HEK293 (cell line): ENCODE results near the gene SLC7A11.

Source experiments
- CTCF ChIA-PET: fragments of 350-600 bp; formaldehyde crosslinking; extraction: SDS; loops from one replicate; lab custom pipeline; 2021; ENCODE audit warnings: antibody characterized with exemption; lab: Yijun Ruan, JAX
- POLR2A ChIA-PET: fragments of 300-600 bp; formaldehyde crosslinking; extraction: SDS; loops from one replicate; lab custom pipeline; 2020; ENCODE audit warnings: antibody characterized with exemption, inconsistent platforms; lab: Yijun Ruan, JAX
- H3K27ac ChIP-seq: fragments of 200-500 bp; sonication (Bioruptor generic); 2 replicates; pipeline ENCODE4 v1.5.1; 2014; ENCODE audit warnings: low read depth, low read length, control low read depth, inconsistent platforms; ENCODE audit errors: extremely low read depth
- H3K36me3 ChIP-seq, 2 experiments: fragments of 200-500 bp in 1 of 2; sonication (Bioruptor generic) in 1 of 2; 1 replicate in 1 of 2; 2 replicates in 1 of 2; pipeline ENCODE4 v1.5.1; 2014 to 2017; ENCODE audit warnings: inconsistent platforms in 2 of 2, low read length in 2 of 2; ENCODE audit not compliant: control insufficient read depth in 2 of 2, insufficient read depth in 1 of 2
- H3K4me1 ChIP-seq: fragments of 200-500 bp; sonication (Bioruptor generic); 2 replicates; pipeline ENCODE4 v1.5.1; 2014; ENCODE audit warnings: mild to moderate bottlenecking, low read length, inconsistent platforms; ENCODE audit not compliant: control insufficient read depth, insufficient read depth
- H3K4me3 ChIP-seq: 2 replicates; pipeline ENCODE4 v1.5.1; 2011; ENCODE audit warnings: low read depth, mild to moderate bottlenecking, control low read depth, low read length, moderate library complexity
- H3K9me3 ChIP-seq: fragments of 200-500 bp; sonication (Bioruptor generic); 2 replicates; pipeline ENCODE4 v1.5.1; 2014; ENCODE audit warnings: low read depth, low read length, inconsistent platforms; ENCODE audit not compliant: control insufficient read depth, insufficient read depth
- OVOL3 ChIP-seq: fragments of 450-650 bp; formaldehyde crosslinking; IDR thresholded peaks from 2 replicates; pipeline ENCODE4 v1.5.1; 2016; ENCODE audit warnings: missing biosample characterization, missing genetic modification characterization
- PRDM6 ChIP-seq: fragments of 450-650 bp; formaldehyde crosslinking; IDR thresholded peaks from 2 replicates; pipeline ENCODE4 v1.5.1; 2017; ENCODE audit warnings: missing biosample characterization, missing genetic modification characterization
- REPIN1 ChIP-seq: fragments of 450-650 bp; formaldehyde crosslinking; IDR thresholded peaks from 2 replicates; pipeline ENCODE4 v1.5.1; 2017; ENCODE audit warnings: missing biosample characterization, missing genetic modification characterization, low read depth
- ZNF10 ChIP-seq: fragments of 450-650 bp; formaldehyde crosslinking; IDR thresholded peaks from 2 replicates; pipeline ENCODE4 v1.5.1; 2017; ENCODE audit warnings: missing biosample characterization, missing genetic modification characterization
- ZNF148 ChIP-seq: fragments of 450-650 bp; formaldehyde crosslinking; IDR thresholded peaks from 2 replicates; pipeline ENCODE4 v1.5.0; 2017; ENCODE audit warnings: missing biosample characterization, missing genetic modification characterization, borderline replicate concordance
- ZNF169 ChIP-seq: fragments of 450-650 bp; formaldehyde crosslinking; IDR thresholded peaks from 2 replicates; pipeline ENCODE4 v1.5.1; 2016; ENCODE audit warnings: missing biosample characterization, missing genetic modification characterization
- ZNF211 ChIP-seq: fragments of 450-650 bp; formaldehyde crosslinking; IDR thresholded peaks from 2 replicates; pipeline ENCODE4 v1.5.1; 2016; ENCODE audit warnings: low read depth, missing biosample characterization, missing genetic modification characterization
- ZNF214 ChIP-seq: fragments of 450-650 bp; formaldehyde crosslinking; IDR thresholded peaks from 2 replicates; pipeline ENCODE4 v1.5.1; 2017; ENCODE audit warnings: missing biosample characterization, mild to moderate bottlenecking, missing genetic modification characterization, borderline replicate concordance
- ZNF292 ChIP-seq: fragments of 450-650 bp; formaldehyde crosslinking; IDR thresholded peaks from 2 replicates; pipeline ENCODE4 v1.5.1; 2016; ENCODE audit warnings: low read depth, missing biosample characterization, missing genetic modification characterization, borderline replicate concordance
- ZNF391 ChIP-seq: fragments of 450-650 bp; formaldehyde crosslinking; IDR thresholded peaks from 2 replicates; pipeline ENCODE4 v1.5.1; 2016; ENCODE audit warnings: low read depth, missing biosample characterization, missing genetic modification characterization, borderline replicate concordance
- ZNF658 ChIP-seq: fragments of 450-650 bp; formaldehyde crosslinking; IDR thresholded peaks from 2 replicates; pipeline ENCODE4; 2016; ENCODE audit warnings: missing biosample characterization, missing genetic modification characterization
- ZNF670 ChIP-seq: fragments of 450-650 bp; formaldehyde crosslinking; IDR thresholded peaks from 2 replicates; pipeline ENCODE4 v1.5.1; 2016; ENCODE audit warnings: missing biosample characterization, missing genetic modification characterization, low read depth
- ZNF76 ChIP-seq: fragments of 450-650 bp; formaldehyde crosslinking; IDR thresholded peaks from 2 replicates; pipeline ENCODE4; 2016; ENCODE audit warnings: low read depth, missing biosample characterization, missing genetic modification characterization, borderline replicate concordance
- ZNF768 ChIP-seq: fragments of 450-650 bp; formaldehyde crosslinking; IDR thresholded peaks from 2 replicates; pipeline ENCODE4 v1.5.1; 2018; ENCODE audit warnings: missing biosample characterization, mild to moderate bottlenecking, missing genetic modification characterization
- ZNF776 ChIP-seq: fragments of 450-650 bp; formaldehyde crosslinking; IDR thresholded peaks from 2 replicates; pipeline ENCODE4 v1.5.0; 2017; ENCODE audit warnings: missing biosample characterization, missing genetic modification characterization, borderline replicate concordance
- ZSCAN23 ChIP-seq: fragments of 450-650 bp; formaldehyde crosslinking; IDR thresholded peaks from 2 replicates; pipeline ENCODE4 v1.5.1; 2016; ENCODE audit warnings: missing biosample characterization, missing genetic modification characterization
- TF ChIP-seq, protein P1 (sequence below): fragments of 450-650 bp; formaldehyde crosslinking; IDR thresholded peaks from 2 replicates; pipeline ENCODE4 v1.5.1; 2017; ENCODE audit warnings: missing biosample characterization, mild to moderate bottlenecking, missing genetic modification characterization, moderate library complexity
- TF ChIP-seq, protein P2 (sequence below): fragments of 450-650 bp; formaldehyde crosslinking; IDR thresholded peaks from 2 replicates; pipeline ENCODE4 v1.5.1; 2016; ENCODE audit warnings: missing biosample characterization, missing genetic modification characterization
- TF ChIP-seq, protein P3 (sequence below): fragments of 450-650 bp; formaldehyde crosslinking; IDR thresholded peaks from 2 replicates; pipeline ENCODE4 v1.5.1; 2016; ENCODE audit warnings: missing biosample characterization, missing genetic modification characterization, borderline replicate concordance

The SLC7A11 gene

DNA sequence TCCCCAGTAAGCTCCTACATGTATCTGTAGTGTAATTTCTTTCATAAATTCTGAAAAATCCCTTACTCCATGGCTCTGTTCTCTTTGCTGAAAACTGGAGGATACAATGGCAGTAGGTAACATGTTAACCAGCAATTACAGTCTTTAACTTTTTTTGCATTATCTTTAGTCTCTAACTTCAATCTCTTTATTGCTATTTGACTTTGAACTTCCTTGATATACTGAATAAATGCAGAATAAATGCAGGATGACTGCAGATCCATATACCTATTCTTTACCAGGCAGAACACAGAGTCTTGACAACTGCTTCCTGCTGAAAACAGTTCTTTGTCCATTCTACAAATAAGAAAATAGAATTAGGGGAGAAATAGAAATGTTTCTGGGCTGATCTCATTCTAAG is 101.3 kb downstream of the SLC7A11 start:
- no peak overlapping the region for H3K27ac ChIP-seq
- TF ChIP-seq ZNF768 (tag by site-specific recombination) (no peak), ZNF670 (no peak), ZNF148 (tag by site-specific recombination) (no peak), ZNF658 (tag by site-specific recombination) (no peak), ZSCAN23 (tag by site-specific recombination) (no peak), ZNF169 (no peak), ZNF214 (tag by site-specific recombination) (no peak), REPIN1 (tag by site-specific recombination) (no peak), ZNF211 (tag by site-specific recombination) (no peak), ZNF292 (tag by site-specific recombination) (no peak), ZNF76 (tag by site-specific recombination) (no peak), ZNF391 (tag by site-specific recombination) (no peak), ZNF776 (tag by site-specific recombination) (no peak), PRDM6 (tag by site-specific recombination) (no peak), ZNF10 (tag by site-specific recombination) (no peak), OVOL3 (no peak)
- TF ChIP-seq, protein P1, sequence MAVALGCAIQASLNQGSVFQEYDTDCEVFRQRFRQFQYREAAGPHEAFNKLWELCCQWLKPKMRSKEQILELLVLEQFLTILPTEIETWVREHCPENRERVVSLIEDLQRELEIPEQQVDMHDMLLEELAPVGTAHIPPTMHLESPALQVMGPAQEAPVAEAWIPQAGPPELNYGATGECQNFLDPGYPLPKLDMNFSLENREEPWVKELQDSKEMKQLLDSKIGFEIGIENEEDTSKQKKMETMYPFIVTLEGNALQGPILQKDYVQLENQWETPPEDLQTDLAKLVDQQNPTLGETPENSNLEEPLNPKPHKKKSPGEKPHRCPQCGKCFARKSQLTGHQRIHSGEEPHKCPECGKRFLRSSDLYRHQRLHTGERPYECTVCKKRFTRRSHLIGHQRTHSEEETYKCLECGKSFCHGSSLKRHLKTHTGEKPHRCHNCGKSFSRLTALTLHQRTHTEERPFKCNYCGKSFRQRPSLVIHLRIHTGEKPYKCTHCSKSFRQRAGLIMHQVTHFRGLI (tag by site-specific recombination) = no peak
- TF ChIP-seq, protein P2, sequence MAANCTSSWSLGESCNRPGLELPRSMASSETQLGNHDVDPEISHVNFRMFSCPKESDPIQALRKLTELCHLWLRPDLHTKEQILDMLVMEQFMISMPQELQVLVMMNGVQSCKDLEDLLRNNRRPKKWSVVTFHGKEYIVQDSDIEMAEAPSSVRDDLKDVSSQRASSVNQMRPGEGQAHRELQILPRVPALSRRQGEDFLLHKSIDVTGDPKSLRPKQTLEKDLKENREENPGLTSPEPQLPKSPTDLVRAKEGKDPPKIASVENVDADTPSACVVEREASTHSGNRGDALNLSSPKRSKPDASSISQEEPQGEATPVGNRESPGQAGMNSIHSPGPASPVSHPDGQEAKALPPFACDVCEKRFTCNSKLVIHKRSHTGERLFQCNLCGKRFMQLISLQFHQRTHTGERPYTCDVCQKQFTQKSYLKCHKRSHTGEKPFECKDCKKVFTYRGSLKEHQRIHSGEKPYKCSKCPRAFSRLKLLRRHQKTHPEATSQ (tag by site-specific recombination) = no peak
- TF ChIP-seq, protein P3, sequence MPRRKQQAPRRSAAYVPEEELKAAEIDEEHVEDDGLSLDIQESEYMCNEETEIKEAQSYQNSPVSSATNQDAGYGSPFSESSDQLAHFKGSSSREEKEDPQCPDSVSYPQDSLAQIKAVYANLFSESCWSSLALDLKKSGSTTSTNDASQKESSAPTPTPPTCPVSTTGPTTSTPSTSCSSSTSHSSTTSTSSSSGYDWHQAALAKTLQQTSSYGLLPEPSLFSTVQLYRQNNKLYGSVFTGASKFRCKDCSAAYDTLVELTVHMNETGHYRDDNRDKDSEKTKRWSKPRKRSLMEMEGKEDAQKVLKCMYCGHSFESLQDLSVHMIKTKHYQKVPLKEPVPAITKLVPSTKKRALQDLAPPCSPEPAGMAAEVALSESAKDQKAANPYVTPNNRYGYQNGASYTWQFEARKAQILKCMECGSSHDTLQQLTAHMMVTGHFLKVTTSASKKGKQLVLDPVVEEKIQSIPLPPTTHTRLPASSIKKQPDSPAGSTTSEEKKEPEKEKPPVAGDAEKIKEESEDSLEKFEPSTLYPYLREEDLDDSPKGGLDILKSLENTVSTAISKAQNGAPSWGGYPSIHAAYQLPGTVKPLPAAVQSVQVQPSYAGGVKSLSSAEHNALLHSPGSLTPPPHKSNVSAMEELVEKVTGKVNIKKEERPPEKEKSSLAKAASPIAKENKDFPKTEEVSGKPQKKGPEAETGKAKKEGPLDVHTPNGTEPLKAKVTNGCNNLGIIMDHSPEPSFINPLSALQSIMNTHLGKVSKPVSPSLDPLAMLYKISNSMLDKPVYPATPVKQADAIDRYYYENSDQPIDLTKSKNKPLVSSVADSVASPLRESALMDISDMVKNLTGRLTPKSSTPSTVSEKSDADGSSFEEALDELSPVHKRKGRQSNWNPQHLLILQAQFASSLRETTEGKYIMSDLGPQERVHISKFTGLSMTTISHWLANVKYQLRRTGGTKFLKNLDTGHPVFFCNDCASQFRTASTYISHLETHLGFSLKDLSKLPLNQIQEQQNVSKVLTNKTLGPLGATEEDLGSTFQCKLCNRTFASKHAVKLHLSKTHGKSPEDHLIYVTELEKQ (tag by site-specific recombination) = no peak
- CTCF ChIA-PET = no interaction called here
- H3K36me3 ChIP-seq = no peaks in the 10 kb centered on the region
- POLR2A ChIA-PET = no interaction called here
- H3K9me3 ChIP-seq = no peaks in the 10 kb centered on the region
- H3K4me1 ChIP-seq = no peaks in the 10 kb centered on the region
- H3K4me3 ChIP-seq = no peak overlapping the region
